Activated B cell treated with CpG ODN at 0.5 μM for 24 hours (primary cell): Measurements from ENCODE around the gene UCHL3. TPM values are rescaled to one million over a fixed set of nuclear protein-coding genes. Genes with fewer than 3 reads are reported as not detected.

Source experiments
- ATAC-seq: fragments of 200-7000 bp; cut with Tn5 transposase; one replicate; pipeline ENCODE4 v1.10.0; 2021; ENCODE audit warnings: low read depth, mild to moderate bottlenecking, moderate library complexity
- CTCF ChIA-PET: fragments of 350-600 bp; sonication (Branson Sonifier 250); formaldehyde crosslinking; loops from one replicate; lab custom pipeline; 2021; ENCODE audit warnings: antibody characterized with exemption; lab: Charles Lee
- POLR2A ChIA-PET: fragments of 350-600 bp; sonication (Branson Sonifier 250); formaldehyde crosslinking; loops from one replicate; lab custom pipeline; 2021; ENCODE audit warnings: antibody characterized with exemption; lab: Charles Lee
- DNase-seq: peaks from one replicate; pipeline ENCODE4 v3.0.0; 2022
- H3K27ac Mint-ChIP-seq: one replicate; pipeline ENCODE4 v1.8.0; 2020; ENCODE audit warnings: mixed read lengths
- H3K27me3 Mint-ChIP-seq: one replicate; pipeline ENCODE4 v1.8.0; 2021; ENCODE audit warnings: mixed read lengths
- H3K36me3 Mint-ChIP-seq: one replicate; pipeline ENCODE4 v1.8.0; 2021; ENCODE audit warnings: low read depth, mixed read lengths
- H3K4me1 Mint-ChIP-seq: one replicate; pipeline ENCODE4 v1.8.0; 2021; ENCODE audit warnings: mixed read lengths
- H3K4me3 Mint-ChIP-seq: one replicate; pipeline ENCODE4 v1.8.0; 2020; ENCODE audit warnings: mild to moderate bottlenecking, mixed read lengths
- H3K9me3 Mint-ChIP-seq: one replicate; pipeline ENCODE4 v1.8.0; 2020; ENCODE audit warnings: mixed read lengths
- CTCF ChIP-seq: fragments of 200-600 bp; IDR thresholded peaks from one replicate; pipeline ENCODE4 v1.8.0; 2022; ENCODE audit warnings: antibody characterized with exemption, mild to moderate bottlenecking
- intact Hi-C: fragments of 100-400 bp; cut with micrococcal nuclease; formaldehyde crosslinking; loops from one replicate; pipeline ENCODE4 v1.15.1; 2024
- total RNA-seq: library from RNA; stranded (reverse); gene quantifications from 2 replicates; pipeline ENCODE4 v1.2.3, GENCODE V29; 2022

UCHL3 gene
- total RNA-seq, 1 donor from 2014 or later: 22.7 TPM

- H3K27ac Mint-ChIP-seq: no peak overlapping the region
- peaks cover 10% of the 10 kb centered on the region for H3K4me1 Mint-ChIP-seq
- ChIA-PET POLR2A (no interaction called here), CTCF (interaction anchor here (0.9 kb wide), 1 partner anchor 9 kb away, joined by 3 read pairs; no protein-coding TSS in a partner anchor)
- H3K9me3 Mint-ChIP-seq: peaks cover 9% of the 10 kb centered on the region
- H3K27me3 Mint-ChIP-seq: no peaks in the 10 kb centered on the region
- ATAC-seq (no peak), DNase-seq (no peak)
- no peaks in the 10 kb centered on the region for H3K36me3 Mint-ChIP-seq
- TF ChIP-seq CTCF: no peak
- no peak overlapping the region for H3K4me3 Mint-ChIP-seq
- intact Hi-C loops: no loop called here
Measured at GRCh38 chr13:75518439-75519088, 31.0 kb upstream of the UCHL3 start.

GRCh38 chr13:75521956-75522355 lies 27.6 kb upstream of the UCHL3 start:
- intact Hi-C loops: no loop called here
- no peaks in the 10 kb centered on the region for H3K27me3 Mint-ChIP-seq
- ATAC-seq: no peak
- peaks cover 18% of the 10 kb centered on the region for H3K36me3 Mint-ChIP-seq
- H3K9me3 Mint-ChIP-seq: peaks cover 8% of the 10 kb centered on the region
- ChIA-PET POLR2A (no interaction called here), CTCF (no interaction called here)
- no peak overlapping the region for H3K27ac Mint-ChIP-seq
- no peak overlapping the region for H3K4me3 Mint-ChIP-seq
- no peak for DNase-seq
- no peak for TF ChIP-seq CTCF
- peaks cover 5% of the 10 kb centered on the region for H3K4me1 Mint-ChIP-seq

GRCh38 chr13:75530549-75530961 lies 19.0 kb upstream of the UCHL3 start:
- no peak for TF ChIP-seq CTCF
- intact Hi-C loops: no loop called here
- Mint-ChIP-seq H3K9me3 (no peaks in the 10 kb centered on the region), H3K36me3 (peaks cover 64% of the 10 kb centered on the region), H3K4me3 (no peak overlapping the region), H3K27me3 (no peaks in the 10 kb centered on the region), H3K27ac (no peak overlapping the region), H3K4me1 (peaks cover 30% of the 10 kb centered on the region)
- ChIA-PET CTCF (no interaction called here), POLR2A (no interaction called here)
- ATAC-seq: no peak
- DNase-seq: no peak

- no peaks in the 10 kb centered on the region for H3K27me3 Mint-ChIP-seq
- no peak overlapping the region for H3K4me3 Mint-ChIP-seq
- no peaks in the 10 kb centered on the region for H3K9me3 Mint-ChIP-seq
- H3K36me3 Mint-ChIP-seq: peaks cover 48% of the 10 kb centered on the region
- no peak for DNase-seq
- ChIA-PET POLR2A (interaction anchor here (0.6 kb wide), 1 partner anchor 16 kb away, joined by 3 read pairs; no protein-coding TSS in a partner anchor), CTCF (no interaction called here)
- intact Hi-C loops: no loop called here
- TF ChIP-seq CTCF: no peak
- H3K27ac Mint-ChIP-seq: no peak overlapping the region
- peaks cover 51% of the 10 kb centered on the region for H3K4me1 Mint-ChIP-seq
- no peak for ATAC-seq
Measured at GRCh38 chr13:75533861-75534260, 15.7 kb upstream of the UCHL3 start.

GRCh38 chr13:75537401-75538365 lies 11.9 kb upstream of the UCHL3 start, which contains the start of gene COMMD6:
Gene COMMD6 (minus strand): TSS chr13:75537841. CDS start chr13:75537805, 36 bp downstream.
- Mint-ChIP-seq H3K27ac (peak within 1 kb of the TSS; percentile 89), H3K9me3 (no peaks in the 10 kb centered on the region), H3K4me3 (peak within 1 kb of the TSS; percentile 99), H3K27me3 (no peaks in the 10 kb centered on the region), H3K4me1 (peaks cover 36% of the 10 kb centered on the region), H3K36me3 (peaks cover 24% of the 10 kb centered on the region)
- CTCF ChIA-PET: no interaction called here
- intact Hi-C loops: loop anchor here (1.0 kb wide), 2 partner anchors 12 to 55 kb away; partner anchors contain the start of genes TBC1D4 and UCHL3
- DNase-seq: peak; percentile 68
- peak; percentile 93 for ATAC-seq
- TF ChIP-seq CTCF: no peak
- POLR2A ChIA-PET: interaction anchor here (0.7 to 1.8 kb wide), 4 partner anchors 10 to 224 kb away, joined by 3 to 11 read pairs (median 3); partner anchors contain the start of gene UCHL3
